ENCODE data around the gene PAM.
"Not testable (repeated sequence)": the region's sequence is repeated elsewhere in the genome, so short reads cannot be mapped to it uniquely, and the experiment has no call there.

The PAM gene

DNA sequence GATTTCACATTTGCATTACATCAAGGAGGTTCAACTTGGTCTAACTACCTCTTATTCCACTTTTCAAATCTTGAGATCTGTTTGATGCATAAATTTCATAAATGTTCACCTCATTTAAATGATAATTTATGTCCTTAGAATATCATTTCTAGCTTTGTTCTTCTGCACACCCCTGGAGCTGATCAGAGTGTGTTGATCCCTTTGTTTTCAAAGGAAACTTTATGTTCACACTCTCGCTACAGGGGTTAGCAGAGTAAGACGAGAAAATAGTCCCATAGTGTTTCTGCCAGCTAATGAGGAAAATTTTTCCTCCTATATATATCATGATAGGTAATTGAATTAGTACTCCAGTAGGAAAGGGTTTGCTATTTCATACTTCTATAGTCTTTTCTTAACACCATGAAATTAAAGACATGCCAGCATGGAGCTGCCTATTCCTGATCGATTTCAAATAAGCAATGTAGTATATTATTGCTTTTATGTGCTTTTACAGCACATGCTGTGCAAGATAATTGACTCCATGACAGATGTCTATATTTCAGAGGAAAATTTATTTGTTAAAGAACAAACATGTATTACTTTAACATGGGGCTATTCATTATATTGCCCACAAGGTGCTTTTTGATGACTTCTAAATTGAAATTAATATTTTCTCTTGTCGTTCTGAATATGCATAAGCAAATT lies 4.8 kb upstream of the PAM start:
- in situ Hi-C loops (cut with MboI; ENCODE audit: low sequenced_read_pairs), result no loop called here

DNA sequence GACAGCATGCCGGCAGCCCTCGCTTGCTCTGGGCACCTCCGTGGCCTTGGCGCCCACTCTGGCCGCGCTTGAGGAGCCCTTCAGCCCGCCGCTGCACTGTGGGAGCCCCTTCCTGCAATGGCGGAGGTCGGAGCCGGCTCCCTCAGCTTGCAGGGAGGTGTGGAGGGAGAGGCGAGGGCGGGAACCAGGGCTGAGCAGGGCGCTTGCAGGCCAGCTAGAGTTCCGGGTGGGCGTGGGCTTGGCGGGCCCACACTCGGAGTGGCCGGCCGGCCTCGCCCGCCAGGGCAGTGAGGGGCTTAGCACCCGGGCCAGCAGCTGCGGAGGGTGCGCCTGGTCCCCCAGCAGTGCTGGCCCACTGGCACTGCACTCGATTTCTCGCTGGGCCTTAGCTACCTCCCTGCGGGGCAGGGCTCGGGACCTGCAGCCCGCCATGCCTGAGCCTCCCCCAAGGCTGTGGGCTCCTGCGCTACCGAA lies 3.2 kb upstream of the PAM start:
- in situ Hi-C loops (cut with MboI; ENCODE audit: low sequenced_read_pairs), result not testable (repeated sequence)

DNA sequence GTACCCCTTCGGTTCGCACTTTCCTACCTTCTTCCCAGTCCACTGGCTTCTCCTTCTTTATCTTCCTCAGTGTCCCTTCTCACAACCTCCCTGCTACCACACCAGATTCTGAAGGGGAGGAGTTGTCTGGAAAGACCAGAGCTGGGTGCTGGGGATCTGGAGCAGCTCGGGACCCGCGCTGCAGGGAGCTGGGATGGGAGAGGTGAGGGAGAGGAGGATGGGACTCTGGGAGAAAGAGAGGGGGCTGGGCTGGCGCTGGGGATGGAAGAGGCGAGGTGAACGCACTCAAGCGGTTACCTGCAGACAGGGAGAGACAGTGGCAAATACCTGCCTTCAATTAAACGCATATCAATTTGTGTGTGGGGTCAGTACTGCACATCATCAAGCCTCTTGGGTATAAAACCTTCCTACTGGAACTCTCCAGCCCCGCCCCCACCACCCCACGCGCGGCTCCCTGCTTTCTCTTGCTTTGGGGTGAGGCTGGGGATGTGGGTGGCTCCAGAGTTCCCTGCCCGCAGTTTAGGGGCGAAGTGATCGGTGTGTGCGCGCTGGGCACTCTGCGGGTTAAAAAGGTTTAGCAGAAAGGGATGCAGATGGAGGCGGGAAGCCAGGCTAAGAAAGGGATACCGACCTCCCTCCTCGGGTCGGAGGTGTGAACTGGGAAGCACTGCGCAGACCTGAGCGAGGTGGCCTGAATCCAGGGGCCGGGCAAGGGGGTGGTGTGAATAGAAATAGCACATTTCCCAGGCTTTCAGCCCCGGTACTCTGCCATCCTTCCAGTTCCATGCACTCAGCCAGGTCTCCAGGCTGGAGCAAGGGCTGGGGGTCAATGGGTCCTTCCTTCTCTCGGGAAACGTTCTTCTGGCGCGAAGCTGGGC lies 977 bp upstream of the PAM start:
- in situ Hi-C loops (cut with MboI; ENCODE audit: low sequenced_read_pairs), result no loop called here

DNA sequence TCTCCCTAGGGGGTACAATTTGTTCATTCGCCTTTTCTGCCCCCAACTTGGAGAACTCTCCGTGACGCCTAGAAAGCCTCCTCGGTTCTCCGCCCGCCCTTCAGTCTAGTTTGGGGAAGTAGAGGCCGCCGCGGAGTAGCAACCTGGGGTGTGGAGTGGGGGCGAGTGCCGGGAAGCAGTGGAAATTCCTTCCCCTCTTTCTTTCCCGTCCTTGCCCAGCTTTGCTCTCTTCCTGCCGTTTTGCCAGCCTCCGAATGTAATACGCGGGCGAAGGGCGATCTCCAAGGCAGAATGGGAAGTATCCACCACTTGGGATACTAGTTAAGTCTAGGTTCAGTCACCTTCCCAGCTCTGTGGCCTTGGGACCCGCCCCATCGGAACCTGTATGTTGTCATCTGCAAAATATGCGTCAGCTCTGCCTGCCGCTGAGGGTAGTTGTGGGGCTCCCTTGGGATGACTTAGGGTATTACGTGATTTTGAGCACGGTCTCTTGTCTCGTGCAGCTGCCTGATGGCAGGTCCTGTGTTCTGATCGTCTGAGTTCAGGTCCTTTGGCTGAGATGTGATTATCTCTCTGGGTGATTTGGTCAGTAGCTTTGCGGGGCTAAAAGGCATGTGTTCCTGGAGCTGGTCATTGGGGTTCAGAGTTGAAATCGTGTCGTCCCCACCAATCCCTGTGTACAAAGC lies 724 bp downstream of the PAM start:
- in situ Hi-C loops (cut with MboI; ENCODE audit: low sequenced_read_pairs), result no loop called here

DNA sequence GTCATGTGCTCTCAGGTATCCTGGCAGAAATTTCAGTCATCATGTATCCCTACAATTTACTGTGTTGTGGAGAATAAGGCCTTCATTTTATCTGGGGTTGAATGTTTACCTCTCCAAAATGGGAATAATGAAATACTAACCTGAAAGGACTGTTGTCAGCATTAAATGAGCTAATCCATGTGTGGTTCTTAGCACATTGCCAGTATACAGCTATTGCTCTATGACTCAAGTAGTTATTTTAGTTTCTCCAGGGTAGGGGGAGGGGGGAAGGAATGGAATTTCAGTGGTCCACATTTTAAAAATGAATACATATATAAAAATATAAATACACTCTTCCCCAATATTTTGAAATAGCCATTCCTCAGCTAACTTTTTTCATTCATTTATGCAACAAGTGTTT lies 3.5 kb downstream of the PAM start:
- in situ Hi-C loops (cut with MboI; ENCODE audit: low sequenced_read_pairs), result no loop called here

DNA sequence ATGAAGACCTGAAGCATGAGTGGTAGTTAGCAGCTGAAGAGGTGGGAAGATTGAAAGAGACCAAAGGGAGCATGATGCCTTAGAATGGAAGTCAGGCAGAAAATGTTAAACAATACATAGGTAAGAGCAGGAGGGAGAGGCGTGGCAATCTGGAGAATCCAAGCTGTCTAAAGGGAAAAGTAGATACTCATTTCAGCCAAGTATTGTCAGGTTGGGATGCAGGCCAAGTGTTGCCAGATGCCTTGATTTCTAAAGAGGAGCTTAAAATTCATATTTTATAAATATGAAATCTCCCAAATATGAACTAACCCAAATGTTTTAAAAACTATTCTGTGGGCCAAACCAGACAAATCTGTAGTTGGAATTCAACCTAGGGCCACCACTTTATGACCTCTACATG lies 4.2 kb downstream of the PAM start:
- in situ Hi-C loops (cut with MboI; ENCODE audit: low sequenced_read_pairs), result no loop called here

DNA sequence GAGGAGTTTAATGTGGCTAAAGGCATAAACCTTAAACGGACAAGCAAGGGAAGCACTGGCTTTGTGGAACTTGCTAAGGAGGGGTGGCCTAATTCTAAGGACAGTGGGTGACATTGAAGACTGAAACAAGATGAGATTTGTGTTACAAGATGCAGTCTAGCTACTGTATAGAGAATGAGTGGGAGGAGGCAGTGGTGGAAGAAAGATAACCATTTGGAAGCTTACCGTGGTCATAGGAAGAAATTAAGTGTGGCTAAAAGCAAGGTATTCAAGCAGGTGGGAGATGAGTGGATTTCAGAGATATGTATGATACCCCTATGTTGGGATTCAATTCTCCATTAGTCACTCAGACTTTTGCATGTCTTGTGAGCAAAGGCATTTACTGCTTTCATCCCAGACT lies 4.6 kb downstream of the PAM start:
- in situ Hi-C loops (cut with MboI; ENCODE audit: low sequenced_read_pairs), result no loop called here

DNA sequence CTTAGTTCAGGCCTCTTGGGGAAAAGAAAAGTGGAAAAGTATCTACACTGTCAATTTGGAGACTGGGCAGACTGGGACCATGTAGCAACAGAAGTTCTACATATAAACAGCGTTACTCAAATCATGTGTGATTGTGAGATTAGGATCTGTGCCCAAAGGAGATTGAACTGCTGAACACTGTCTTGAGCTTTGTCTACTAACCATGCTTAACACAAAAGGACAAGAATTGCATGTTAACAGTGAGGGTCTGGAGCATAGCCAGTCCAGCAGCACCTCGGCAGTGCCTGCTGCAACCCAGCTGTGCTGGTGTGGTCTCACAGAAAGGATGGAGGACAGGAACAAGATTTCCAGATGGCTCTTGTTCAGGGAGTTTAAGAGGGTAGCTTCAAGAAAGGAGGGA lies 5.7 kb downstream of the PAM start:
- in situ Hi-C loops (cut with MboI; ENCODE audit: low sequenced_read_pairs), result no loop called here

DNA sequence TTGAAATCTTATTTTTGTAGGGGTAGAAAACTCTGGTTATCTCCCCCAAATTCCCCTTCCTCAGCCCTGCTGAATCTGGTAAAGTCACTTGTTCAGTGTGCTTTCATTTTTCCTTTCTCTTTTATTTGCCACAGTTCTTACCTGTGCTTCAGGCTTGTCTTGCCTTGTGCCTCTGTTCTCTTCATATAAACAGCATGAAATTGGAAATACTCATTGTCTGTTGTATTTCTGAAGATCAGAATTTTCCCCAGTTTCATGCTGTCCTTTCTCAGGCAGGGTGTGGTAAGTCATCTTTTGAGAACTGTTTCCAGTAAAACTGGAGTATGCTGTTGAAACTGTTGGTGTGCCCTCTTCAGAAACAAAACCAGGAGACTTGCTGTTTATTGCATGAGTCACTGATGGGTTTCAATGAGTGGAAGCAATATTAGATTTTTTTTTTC lies 7.0 kb downstream of the PAM start:
- in situ Hi-C loops (cut with MboI; ENCODE audit: low sequenced_read_pairs), result no loop called here

DNA sequence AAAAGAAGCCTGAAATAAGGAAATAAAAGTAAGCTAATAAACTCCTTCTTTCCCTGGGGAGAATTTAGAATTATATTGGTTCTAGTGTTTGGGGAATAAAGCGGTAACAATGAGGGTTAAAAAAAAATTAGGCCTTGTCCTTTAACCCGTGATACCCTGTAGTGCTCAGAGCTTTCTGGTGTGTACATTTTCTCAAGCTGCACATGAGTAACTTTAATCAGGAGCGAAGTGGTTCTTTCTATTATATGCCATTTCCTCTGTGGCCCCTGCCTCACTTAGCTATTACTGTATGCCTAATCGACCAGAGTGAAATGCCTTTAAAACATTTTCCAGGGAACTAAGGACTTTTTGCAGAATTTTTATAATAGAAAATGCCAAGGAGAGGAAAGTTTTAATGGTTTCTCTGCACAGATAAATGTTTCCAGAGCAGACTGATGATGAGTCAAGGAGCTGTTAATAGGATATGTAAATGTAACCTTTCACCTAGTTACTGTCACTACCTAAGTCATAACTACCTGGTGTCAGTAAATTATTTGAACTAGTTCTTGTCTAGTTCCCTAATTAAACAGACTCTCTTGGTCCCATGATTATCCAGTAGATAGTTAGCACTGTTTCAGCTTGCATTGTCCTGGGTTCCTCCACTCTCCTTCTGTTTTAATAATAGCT lies 7.6 kb downstream of the PAM start:
- in situ Hi-C loops (cut with MboI; ENCODE audit: low sequenced_read_pairs), result no loop called here

DNA sequence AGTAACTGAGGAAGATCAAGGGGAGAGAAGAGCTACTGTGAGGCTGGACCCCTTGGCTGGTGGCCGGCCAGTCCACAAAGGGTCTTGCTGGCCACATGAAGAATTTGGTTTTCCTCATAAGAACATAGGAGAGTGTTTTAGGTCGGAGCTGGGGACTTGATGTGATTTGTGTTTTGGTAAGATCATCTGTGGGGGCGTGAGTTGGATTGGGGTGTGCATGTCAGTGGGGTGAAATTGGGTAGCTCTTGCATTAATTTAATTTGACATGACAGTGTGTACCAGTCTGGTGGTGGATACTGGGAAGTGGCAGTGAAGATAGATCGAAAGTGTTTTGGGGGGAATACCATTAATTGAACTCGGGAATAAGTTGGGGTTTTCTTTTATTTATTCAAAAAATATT lies 8.6 kb downstream of the PAM start:
- in situ Hi-C loops (cut with MboI; ENCODE audit: low sequenced_read_pairs), result no loop called here

DNA sequence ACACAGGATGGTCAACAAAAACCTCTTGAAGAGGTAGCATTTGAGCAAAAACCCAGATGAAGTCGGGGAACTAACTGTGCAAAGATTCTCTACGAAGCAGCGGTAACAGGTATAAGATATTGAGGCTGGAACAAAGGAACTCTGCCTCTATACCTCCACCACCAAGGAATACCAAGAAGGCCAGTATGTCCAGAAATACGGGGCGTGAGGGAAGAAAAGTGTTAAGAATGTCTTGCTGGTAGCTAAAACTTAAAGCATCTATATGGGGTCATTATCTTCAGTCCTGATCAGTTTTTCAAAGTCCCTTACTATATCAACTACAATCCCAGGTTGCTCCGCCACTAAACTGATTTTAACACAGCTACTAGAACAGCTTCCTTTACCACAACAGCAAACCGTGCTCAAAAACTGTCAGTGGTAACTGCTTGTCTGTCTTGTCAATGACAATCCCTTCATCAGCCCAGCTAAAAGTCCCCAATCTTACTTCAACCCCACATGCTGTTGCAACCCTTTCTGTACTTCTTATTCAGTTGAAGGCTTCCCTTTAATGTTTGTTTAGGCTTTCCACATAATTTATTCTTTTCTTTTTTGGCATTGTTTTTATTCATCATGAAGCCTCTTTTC lies 9.4 kb downstream of the PAM start:
- in situ Hi-C loops (cut with MboI; ENCODE audit: low sequenced_read_pairs), result no loop called here

DNA sequence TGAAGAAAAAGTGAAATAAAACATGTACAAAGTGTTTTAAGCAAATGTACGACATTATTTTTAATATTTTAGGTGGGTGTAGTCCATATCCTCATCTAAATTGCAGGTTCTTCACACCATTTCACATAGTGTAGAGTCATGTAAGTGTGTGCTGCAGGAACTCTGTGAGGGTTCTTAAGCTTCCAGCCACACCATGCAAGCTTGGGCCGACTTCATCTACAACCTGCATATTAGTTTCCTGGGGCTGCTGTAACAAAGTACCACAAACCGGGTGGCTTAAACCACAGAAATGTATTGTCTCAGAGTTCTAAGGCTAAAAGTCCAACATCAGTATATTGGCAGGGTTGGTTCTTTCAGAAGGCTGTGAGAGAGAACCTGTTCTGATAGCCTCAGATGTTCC lies 10.2 kb downstream of the PAM start:
- in situ Hi-C loops (cut with MboI; ENCODE audit: low sequenced_read_pairs), result no loop called here

DNA sequence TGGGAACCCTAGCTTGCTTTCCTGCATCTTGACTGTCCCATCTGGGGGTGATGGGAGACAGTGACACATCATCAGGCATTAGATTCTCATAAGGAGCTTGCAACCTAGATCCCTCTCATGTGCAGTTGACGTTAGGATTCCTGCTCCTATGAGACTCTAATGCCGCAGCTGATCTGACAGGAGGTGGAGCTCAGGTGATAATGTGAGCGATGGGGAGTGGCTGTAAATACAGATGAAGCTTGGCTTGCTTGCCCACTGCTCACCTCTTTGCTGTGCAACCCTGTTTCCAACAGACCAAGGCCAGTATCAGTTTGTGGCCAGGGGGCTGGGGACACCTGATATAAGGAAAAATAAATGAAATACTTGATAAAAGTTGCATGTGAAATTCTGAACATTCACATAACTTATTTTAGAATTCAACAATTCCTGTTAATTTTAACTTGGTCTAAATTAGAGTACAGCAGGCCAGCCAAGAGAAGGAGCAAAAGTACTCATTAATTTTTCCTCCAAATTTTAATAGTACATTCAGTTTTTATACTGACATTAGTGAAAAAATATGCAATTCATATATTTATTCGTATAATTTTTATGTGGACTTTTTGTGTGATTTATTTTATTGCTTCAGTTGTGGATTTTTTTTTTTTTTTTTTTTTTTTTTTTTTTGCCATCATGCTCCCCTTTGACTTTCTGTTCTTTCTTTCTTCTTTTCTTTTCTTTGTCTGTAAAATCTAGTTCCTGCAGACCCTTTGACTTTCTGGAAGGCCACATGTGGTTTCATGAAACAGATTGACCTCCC lies 11.4 kb downstream of the PAM start:
- in situ Hi-C loops (cut with MboI; ENCODE audit: low sequenced_read_pairs), result no loop called here

DNA sequence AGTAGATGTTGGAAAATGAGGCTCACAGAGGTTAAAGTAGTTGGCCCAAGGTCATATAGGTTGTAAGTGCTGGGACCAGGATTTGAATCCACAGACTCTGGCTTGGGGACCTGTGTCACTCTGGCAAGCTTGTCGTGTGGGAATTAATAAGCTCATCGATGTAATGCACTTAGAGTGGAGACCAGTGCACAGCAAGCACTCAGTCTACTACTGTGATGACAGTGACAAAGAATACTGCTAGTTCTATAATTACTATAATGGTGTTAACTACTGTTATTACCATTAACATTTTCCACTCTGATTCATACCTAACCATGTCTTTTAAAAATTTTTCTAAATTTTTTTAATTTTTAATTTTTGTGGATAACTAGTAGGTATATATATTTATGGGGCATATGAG lies 12.8 kb downstream of the PAM start:
- in situ Hi-C loops (cut with MboI; ENCODE audit: low sequenced_read_pairs), result no loop called here

DNA sequence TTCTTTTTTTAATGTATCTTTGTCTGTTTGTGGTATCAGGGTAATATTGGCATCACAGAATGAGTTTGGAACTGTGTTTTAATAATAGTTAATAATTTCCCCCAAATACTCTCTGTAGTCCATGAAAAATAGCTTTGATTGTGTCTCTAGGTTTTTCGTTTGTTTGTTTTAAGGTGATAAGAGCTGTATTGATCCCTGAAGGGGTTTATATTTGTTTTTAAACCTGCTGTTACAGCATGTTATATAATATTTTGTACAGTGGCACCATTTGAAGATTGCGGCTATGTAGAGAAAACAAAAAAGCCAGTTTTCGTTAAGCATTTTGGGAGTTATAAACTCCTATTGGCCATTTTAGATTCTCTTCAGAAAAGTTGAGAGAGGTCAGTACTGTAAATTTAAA lies 15.7 kb downstream of the PAM start:
- in situ Hi-C loops (cut with MboI; ENCODE audit: low sequenced_read_pairs), result no loop called here

DNA sequence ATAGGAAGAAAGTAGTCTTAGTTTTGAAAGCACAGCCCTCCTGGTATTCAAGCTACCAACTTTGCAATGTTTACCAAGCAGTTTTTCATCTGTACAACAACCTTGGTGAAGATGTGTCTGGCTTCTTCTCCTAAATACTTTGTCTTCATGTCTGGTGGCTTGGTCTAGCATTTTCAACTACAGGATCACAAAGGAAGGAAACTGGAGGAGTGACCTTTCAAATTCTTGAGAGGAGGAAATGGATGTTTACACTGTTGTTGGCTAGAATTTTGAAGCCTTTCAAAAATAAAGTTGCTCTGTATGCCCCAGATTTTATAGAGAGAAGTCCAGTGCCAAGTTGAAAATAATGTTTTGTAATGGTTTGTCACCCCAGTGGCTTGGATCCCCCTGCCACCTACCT lies 16.3 kb downstream of the PAM start:
- in situ Hi-C loops (cut with MboI; ENCODE audit: low sequenced_read_pairs), result no loop called here

DNA sequence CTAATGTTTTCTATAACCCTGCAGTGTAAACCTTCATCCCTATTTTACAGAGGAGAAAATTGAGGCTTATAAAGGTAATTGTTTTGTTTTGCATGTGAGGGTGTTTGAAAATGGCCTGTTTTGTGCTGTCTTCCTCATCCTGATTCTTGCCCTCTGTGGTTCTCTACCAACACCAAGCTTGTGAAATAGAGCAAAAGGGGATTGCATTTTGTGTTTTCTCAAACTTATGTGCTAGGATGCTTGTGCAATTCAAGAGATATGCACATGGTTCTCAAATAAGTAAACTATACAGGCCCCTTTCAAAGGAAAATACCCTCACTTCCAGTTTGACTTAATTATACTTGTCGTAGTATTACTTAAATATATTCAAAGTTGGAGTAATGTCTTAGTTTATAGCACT lies 17.2 kb downstream of the PAM start:
- in situ Hi-C loops (cut with MboI; ENCODE audit: low sequenced_read_pairs), result no loop called here

DNA sequence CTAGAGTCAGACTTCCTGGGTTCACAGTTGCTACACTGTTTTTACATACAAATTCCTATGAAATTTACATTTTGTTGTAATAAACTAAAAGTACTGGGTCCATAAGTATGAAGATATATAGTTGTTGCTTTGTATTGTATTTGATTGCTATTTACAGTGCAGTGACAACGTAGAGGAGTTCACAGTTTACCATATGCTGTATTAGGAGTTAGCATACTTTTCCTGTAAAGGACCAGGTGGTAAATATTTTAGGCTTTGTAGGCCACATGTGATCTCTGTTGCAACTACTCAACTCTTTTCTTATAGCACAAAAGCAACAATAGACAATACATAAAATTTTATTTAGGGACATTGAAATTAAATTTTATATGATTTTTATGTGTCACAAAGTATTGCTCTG lies 18.0 kb downstream of the PAM start:
- in situ Hi-C loops (cut with MboI; ENCODE audit: low sequenced_read_pairs), result no loop called here

DNA sequence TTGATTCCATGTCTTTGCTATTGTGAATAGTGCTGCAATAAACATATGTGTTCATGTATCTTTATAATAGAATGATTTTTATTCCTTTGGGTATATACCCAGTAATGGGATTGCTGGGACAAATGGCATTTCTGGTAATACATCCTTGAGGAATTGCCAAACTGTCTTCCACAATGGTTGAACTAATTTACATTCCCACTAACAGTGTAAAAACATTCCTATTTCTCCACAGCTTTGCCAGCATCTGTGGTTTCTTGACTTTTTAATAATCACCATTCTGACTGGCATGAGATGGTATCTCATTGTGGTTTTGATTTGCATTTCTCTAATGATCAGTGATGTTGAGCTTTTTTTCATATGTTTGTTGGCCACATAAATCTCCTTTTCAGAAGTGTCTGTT lies 20.7 kb downstream of the PAM start:
- in situ Hi-C loops (cut with MboI; ENCODE audit: low sequenced_read_pairs), result loop anchor here (25.0 kb wide), 1 partner anchor 362 kb away; no protein-coding TSS in a partner anchor
